GM12878 (cell line): ENCODE measurements around the gene CCNYL1. TPM values are rescaled to one million over a fixed set of nuclear protein-coding genes. Genes with fewer than 3 reads are reported as not detected.

Source experiments
- BCLAF1 ChIP-seq: fragments of 450-650 bp; IDR thresholded peaks from 2 replicates; pipeline ENCODE4 v1.6.1; 2017; ENCODE audit warnings: antibody characterized with exemption, mild to moderate bottlenecking, moderate library complexity
- ELK1 ChIP-seq: IDR thresholded peaks from 2 replicates; pipeline ENCODE4 v1.6.1; 2012; ENCODE audit warnings: low read depth, low read length, improper control_type of control experiment
- HCFC1 ChIP-seq: fragments of 150-350 bp; IDR thresholded peaks from 2 replicates; pipeline ENCODE4 v1.6.1; 2014; ENCODE audit warnings: low read length
- IKZF1 ChIP-seq: fragments of 450-650 bp; conservative IDR thresholded peaks from 2 replicates; pipeline ENCODE4 v1.6.1; 2017; ENCODE audit warnings: antibody characterized with exemption, mild to moderate bottlenecking
- KLF5 ChIP-seq: fragments of 450-650 bp; IDR thresholded peaks from 2 replicates; pipeline ENCODE4 v1.6.1; 2014; ENCODE audit warnings: mild to moderate bottlenecking; ENCODE audit not compliant: partially characterized antibody
- MAX ChIP-seq: IDR thresholded peaks from 2 replicates; pipeline ENCODE4 v1.6.1; 2012; ENCODE audit warnings: low read depth, low read length, improper control_type of control experiment
- PML ChIP-seq: IDR thresholded peaks from 2 replicates; pipeline ENCODE4 v1.6.1; 2012; ENCODE audit warnings: low read length, inconsistent platforms
- RAD21 ChIP-seq: IDR thresholded peaks from 2 replicates; pipeline ENCODE4 v1.6.1; 2011; ENCODE audit warnings: mild to moderate bottlenecking, low read depth, low read length, moderate library complexity; ENCODE audit not compliant: insufficient read depth
- RB1 ChIP-seq: fragments of 450-650 bp; formaldehyde crosslinking; IDR thresholded peaks from 2 replicates; pipeline ENCODE4 v1.6.1; 2017; ENCODE audit warnings: mild to moderate bottlenecking, borderline replicate concordance
- SMAD5 ChIP-seq: IDR thresholded peaks from 2 replicates; pipeline ENCODE4 v1.6.1; 2016; ENCODE audit warnings: antibody characterized with exemption, low read depth
- TAF1 ChIP-seq: IDR thresholded peaks from 2 replicates; pipeline ENCODE4 v1.6.1; 2011; ENCODE audit warnings: mild to moderate bottlenecking, low read depth, low read length, borderline replicate concordance
- TCF7 ChIP-seq: IDR thresholded peaks from 2 replicates; pipeline ENCODE4 v1.6.1; 2014; ENCODE audit warnings: antibody characterized with exemption, borderline replicate concordance
- YBX1 ChIP-seq: fragments of 450-650 bp; IDR thresholded peaks from 2 replicates; pipeline ENCODE4 v1.6.1; 2016; ENCODE audit warnings: antibody characterized with exemption
- ZBTB40 ChIP-seq: fragments of 450-650 bp; IDR thresholded peaks from 2 replicates; pipeline ENCODE4 v1.6.1; 2016; ENCODE audit warnings: mild to moderate bottlenecking, moderate library complexity, borderline replicate concordance
- ZNF592 ChIP-seq: fragments of 450-650 bp; IDR thresholded peaks from 2 replicates; pipeline ENCODE4 v1.6.1; 2017; ENCODE audit warnings: mild to moderate bottlenecking, moderate library complexity
- ZNF622 ChIP-seq: fragments of 450-650 bp; IDR thresholded peaks from 2 replicates; pipeline ENCODE4 v1.6.1; 2017; ENCODE audit warnings: mild to moderate bottlenecking, inconsistent platforms
- ZZZ3 ChIP-seq: IDR thresholded peaks from 2 replicates; pipeline ENCODE4 v1.6.1; 2011; ENCODE audit warnings: low read depth; ENCODE audit not compliant: control insufficient read depth, insufficient read length
- polyA plus RNA-seq, 11 experiments: library from polyadenylated mRNA; depleted of rRNA in 4 of 11; unstranded in 6 of 11; stranded (reverse) in 5 of 11; fragments of >200 nt; fragmentation: Nextera tagmentation in 4 of 11; fragmentation: Illumina TruSeq in 1 of 11; extraction: Ambion mirVana in 4 of 11; extraction: Trizol in 1 of 11; gene quantifications; 1 replicate in 1 of 11; 2 replicates in 10 of 11; pipeline versions ENCODE4 v1.2.1 to v1.2.3, GENCODE V29; 2011 to 2016; ENCODE audit warnings: inconsistent platforms in 2 of 11, missing spikeins in 2 of 11, low read depth in 1 of 11
- total RNA-seq, 4 experiments: library from RNA; depleted of rRNA in 3 of 4; stranded (reverse); fragments of >200 nt in 3 of 4; fragmentation: Illumina TruSeq in 1 of 4; extraction: Trizol in 1 of 4; gene quantifications; 2 replicates each; pipeline versions ENCODE4 v1.2.1 to v1.2.3, GENCODE V29; 2013 to 2021

The CCNYL1 gene
- total and polyA plus RNA-seq, 10 of the 15 experiments (the other 5 are each of a cell fraction or from before 2014, with no cell fraction given) = 1.8 to 12.3 (median 5.9) TPM

- peak; percentile 5 for TF ChIP-seq MAX
- no peak for TF ChIP-seq ZNF622
- TF ChIP-seq ZBTB40 = no peak
- no peak; the same call in 1 of the 2 replicates for TF ChIP-seq HCFC1
- TF ChIP-seq SMAD5 = no peak; the same call in 1 of the 2 replicates
- TF ChIP-seq BCLAF1 = no peak
- no peak for TF ChIP-seq TCF7
- peak; percentile 32 for TF ChIP-seq IKZF1
- TF ChIP-seq RB1 = no peak
- peak; percentile 54; the same call in 1 of the 2 replicates for TF ChIP-seq TAF1
- no peak for TF ChIP-seq KLF5
- no peak for TF ChIP-seq YBX1
- peak; percentile 84 for TF ChIP-seq PML
- TF ChIP-seq ELK1 = peak; percentile 49; the same call in 1 of the 2 replicates
- no peak for TF ChIP-seq ZNF592
- no peak for TF ChIP-seq ZZZ3
- TF ChIP-seq RAD21 = no peak
These were observed at the start of gene CCNYL1 (continued) for GRCh38 chr2:207710814-207711740.
